ENCODE measurements around the gene ARHGEF28. TPM values are rescaled to one million over a fixed set of nuclear protein-coding genes. Genes with fewer than 3 reads are reported as not detected.

The ARHGEF28 gene
- total and polyA plus RNA-seq, 10 of the 15 experiments (the other 5 are each of a cell fraction or from before 2014, with no cell fraction given): 0.10 to 0.72 (median 0.22) TPM; not detected in 2

DNA sequence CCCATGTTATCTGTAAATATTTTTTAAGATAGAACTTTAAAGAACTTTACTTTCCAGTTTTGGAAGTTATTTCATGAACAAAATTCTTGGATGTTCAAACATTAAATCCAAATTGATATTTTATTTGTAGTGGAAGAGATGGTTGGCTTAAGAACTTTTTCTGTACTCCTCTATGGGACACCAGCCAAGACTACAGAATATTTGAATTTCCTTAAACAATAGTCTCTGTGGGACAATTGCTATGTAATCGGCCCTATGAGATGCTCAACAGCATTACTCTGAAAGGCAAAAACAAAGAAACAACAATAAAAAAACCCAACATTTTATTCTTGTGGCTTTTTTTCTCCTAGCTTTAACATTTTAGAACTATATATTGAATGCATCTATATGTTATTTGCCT lies 289.3 kb downstream of the ARHGEF28 start:
- RAD21 ChIA-PET (ENCODE audit: unreplicated experiment): interaction anchor here (0.6 kb wide), 1 partner anchor 167 kb away, joined by 3 read pairs; no protein-coding TSS in a partner anchor
- Histone ChIP-seq H3K9ac (ENCODE audit: control insufficient read depth, insufficient read depth, low read length) (no peak overlapping the region), H3K36me3 (ENCODE audit: control insufficient read depth in 2 of 2, insufficient read depth in 2 of 2, low read length in 1 of 2) (no peaks in the 10 kb centered on the region), H3K9me3 (replicated peaks; ENCODE audit: control insufficient read depth, insufficient read depth, low read length) (no peaks in the 10 kb centered on the region), H2AFZ (ENCODE audit: control insufficient read depth, low read depth, low read length) (no peak overlapping the region), H3K4me1 (ENCODE audit: control insufficient read depth, insufficient read depth, low read length) (peaks cover 2% of the 10 kb centered on the region; the same call in 1 of the 2 replicates), H3K27me3 (replicated peaks in 1 of 2; ENCODE audit: control insufficient read depth in 2 of 2, insufficient read depth in 2 of 2, low read length in 1 of 2) (no peaks in the 10 kb centered on the region), H3K4me2 (ENCODE audit: control insufficient read depth, insufficient read depth) (no peak overlapping the region), H3K79me2 (ENCODE audit: control insufficient read depth, insufficient read depth, low read length) (no peaks in the 10 kb centered on the region), H3K4me3 (no peak overlapping the region), H3K27ac (ENCODE audit: control insufficient read depth, insufficient read depth) (no peak overlapping the region), H4K20me1 (ENCODE audit: control insufficient read depth, insufficient read depth) (0 out of 2 replicates have a peak, but pooled peaks cover 2% of the 10 kb centered on the region)
- 22% methylated on average over 1 of the region's 1 CpG for WGBS (ENCODE audit: insufficient coverage, insufficient replicate concordance, low lambda C conversion rate, missing lambda C conversion rate)
- DNase-seq (ENCODE audit: low read depth, low spot score): no peak
- no TSS peak for BruUV-seq (replicated peaks)
- in situ Hi-C loops (cut with MboI): no loop called here
- no peak for ATAC-seq
- no peak for FAIRE-seq
- POLR2A ChIA-PET: no interaction called here
- intact Hi-C loops (cut with micrococcal nuclease; ENCODE audit: unreplicated experiment): no loop called here
- SMC1A ChIA-PET (ENCODE audit: uncharacterized antibody, unreplicated experiment): interaction anchor here (0.9 to 3.3 kb wide), 3 partner anchors 13 to 734 kb away, joined by 3 to 15 read pairs (median 3); no protein-coding TSS in a partner anchor
- CTCF ChIA-PET: interaction anchor here (4.0 kb wide), 1 partner anchor 13 kb away, joined by 25 read pairs; no protein-coding TSS in a partner anchor
- no peak for TF ChIP-seq USF1 (IDR thresholded peaks at IDR 0.05; ENCODE audit: borderline replicate concordance, extremely low read length, insufficient read depth, low read depth, low read length)
- no peak for TF ChIP-seq JUNB (IDR thresholded peaks at IDR 0.05)
- no peak for TF ChIP-seq RELB (IDR thresholded peaks at IDR 0.05; ENCODE audit: low read depth)
- TF ChIP-seq TCF3 (IDR thresholded peaks at IDR 0.05; ENCODE audit: borderline replicate concordance, insufficient read depth, low read depth, low read length): no peak
- TF ChIP-seq CBFB (IDR thresholded peaks at IDR 0.05; ENCODE audit: low read depth): no peak
- TF ChIP-seq IKZF2 (IDR thresholded peaks at IDR 0.05): no peak
- no peak for TF ChIP-seq JUND (IDR thresholded peaks at IDR 0.05; ENCODE audit: low read depth, low read length)
- no peak for TF ChIP-seq EED (IDR thresholded peaks at IDR 0.05; ENCODE audit: low read depth)
- no peak for TF ChIP-seq PRDM15 (CRISPR knock-in tag; IDR thresholded peaks at IDR 0.05)

All from GM12878 (cell line).